Loucy (cell line): Measurements from ENCODE around the gene FANCC.

Source experiments
- CTCF ChIP-seq: fragments of 200-600 bp; sonication (generic); conservative IDR thresholded peaks from 2 replicates; pipeline ENCODE4 v1.5.1; 2014; ENCODE audit warnings: mild to moderate bottlenecking, antibody characterized with exemption, low read length
- EZH2phosphoT487 ChIP-seq: fragments of 200-600 bp; IDR thresholded peaks from 2 replicates; pipeline ENCODE4 v1.6.1; 2018; ENCODE audit warnings: antibody characterized with exemption, mild to moderate bottlenecking, moderate library complexity, borderline replicate concordance

GRCh38 chr9:95157481-95158151, 159.9 kb downstream of the FANCC start:
- TF ChIP-seq CTCF (no peak), EZH2phosphoT487 (no peak)
